GM19467 (cell line): ENCODE data around the gene QSOX2.
"Not testable (repeated sequence)": the region's sequence is repeated elsewhere in the genome, so short reads cannot be mapped to it uniquely, and the experiment has no call there.

Experiments
- ATAC-seq: cut with Tn5 transposase; IDR thresholded peaks from one replicate; pipeline ENCODE4 v1.9.1; 2021; ENCODE audit warnings: mild to moderate bottlenecking, moderate library complexity; ENCODE audit not compliant: unreplicated experiment

QSOX2 gene

GRCh38 chr9:136238342-136238732 lies 7.3 kb downstream of the QSOX2 start:
- no peak for ATAC-seq

GRCh38 chr9:136237486-136238341 lies 7.9 kb downstream of the QSOX2 start:
- no peak for ATAC-seq

- not testable (repeated sequence) for ATAC-seq
These were observed 8.9 kb downstream of the QSOX2 start for GRCh38 chr9:136236471-136237410.

- ATAC-seq = no peak
These were observed 9.7 kb downstream of the QSOX2 start for GRCh38 chr9:136235709-136236455.

- ATAC-seq = no peak
These were observed 10.4 kb downstream of the QSOX2 start for GRCh38 chr9:136235171-136235570.

- ATAC-seq = no peak
These were observed 11.0 kb downstream of the QSOX2 start for GRCh38 chr9:136234597-136234996.

GRCh38 chr9:136233868-136234267 lies 11.7 kb downstream of the QSOX2 start:
- no peak for ATAC-seq

GRCh38 chr9:136233411-136233810 lies 12.2 kb downstream of the QSOX2 start:
- no peak for ATAC-seq

- ATAC-seq = no peak
These were observed 12.6 kb downstream of the QSOX2 start for GRCh38 chr9:136232969-136233368.

- ATAC-seq = no peak
These were observed 13.9 kb downstream of the QSOX2 start for GRCh38 chr9:136231478-136232297.

- no peak for ATAC-seq
These were observed 14.8 kb downstream of the QSOX2 start for GRCh38 chr9:136230773-136231172.

GRCh38 chr9:136230365-136230764 lies 15.2 kb downstream of the QSOX2 start:
- no peak for ATAC-seq

- no peak for ATAC-seq
These were observed 16.2 kb downstream of the QSOX2 start for GRCh38 chr9:136229096-136230065.

- no peak for ATAC-seq
These were observed 17.3 kb downstream of the QSOX2 start for GRCh38 chr9:136228107-136228875.

- ATAC-seq = no peak
These were observed 18.8 kb downstream of the QSOX2 start for GRCh38 chr9:136226680-136227407.

GRCh38 chr9:136225748-136226679 lies 19.6 kb downstream of the QSOX2 start:
- ATAC-seq = peak; percentile 59

- peak; percentile 43 for ATAC-seq
These were observed 20.3 kb downstream of the QSOX2 start for GRCh38 chr9:136225366-136225747.
